Ishikawa (cell line): ENCODE data around the gene RPS21.
A peak's percentile ranks its signal among the peaks of the same experiment; 100 is the strongest.

Source experiments
- CEBPB ChIP-seq: IDR thresholded peaks from 2 replicates; pipeline ENCODE4 v1.6.1; 2012
- EGR1 ChIP-seq: IDR thresholded peaks from 2 replicates; pipeline ENCODE4 v1.6.1; 2012
- FOXM1 ChIP-seq: IDR thresholded peaks from 2 replicates; pipeline ENCODE4 v1.6.1; 2012; ENCODE audit warnings: low read depth, borderline replicate concordance
- TAF1 ChIP-seq: IDR thresholded peaks from 2 replicates; pipeline ENCODE4 v1.6.1; 2012; ENCODE audit warnings: low read depth, mild to moderate bottlenecking
- TCF12 ChIP-seq: IDR thresholded peaks from 2 replicates; pipeline ENCODE4 v1.6.1; 2012; ENCODE audit warnings: low read depth
- TEAD4 ChIP-seq: IDR thresholded peaks from 2 replicates; pipeline ENCODE4 v1.6.1; 2012
- YY1 ChIP-seq: IDR thresholded peaks from 2 replicates; pipeline ENCODE4 v1.6.1; 2012; ENCODE audit warnings: low read depth
- TF ChIP-seq, protein P1 (sequence below): IDR thresholded peaks from 2 replicates; pipeline ENCODE4 v1.6.1; 2012
- TF ChIP-seq, protein P2 (sequence below): IDR thresholded peaks from 2 replicates; pipeline ENCODE4 v1.6.1; 2012

DNA sequence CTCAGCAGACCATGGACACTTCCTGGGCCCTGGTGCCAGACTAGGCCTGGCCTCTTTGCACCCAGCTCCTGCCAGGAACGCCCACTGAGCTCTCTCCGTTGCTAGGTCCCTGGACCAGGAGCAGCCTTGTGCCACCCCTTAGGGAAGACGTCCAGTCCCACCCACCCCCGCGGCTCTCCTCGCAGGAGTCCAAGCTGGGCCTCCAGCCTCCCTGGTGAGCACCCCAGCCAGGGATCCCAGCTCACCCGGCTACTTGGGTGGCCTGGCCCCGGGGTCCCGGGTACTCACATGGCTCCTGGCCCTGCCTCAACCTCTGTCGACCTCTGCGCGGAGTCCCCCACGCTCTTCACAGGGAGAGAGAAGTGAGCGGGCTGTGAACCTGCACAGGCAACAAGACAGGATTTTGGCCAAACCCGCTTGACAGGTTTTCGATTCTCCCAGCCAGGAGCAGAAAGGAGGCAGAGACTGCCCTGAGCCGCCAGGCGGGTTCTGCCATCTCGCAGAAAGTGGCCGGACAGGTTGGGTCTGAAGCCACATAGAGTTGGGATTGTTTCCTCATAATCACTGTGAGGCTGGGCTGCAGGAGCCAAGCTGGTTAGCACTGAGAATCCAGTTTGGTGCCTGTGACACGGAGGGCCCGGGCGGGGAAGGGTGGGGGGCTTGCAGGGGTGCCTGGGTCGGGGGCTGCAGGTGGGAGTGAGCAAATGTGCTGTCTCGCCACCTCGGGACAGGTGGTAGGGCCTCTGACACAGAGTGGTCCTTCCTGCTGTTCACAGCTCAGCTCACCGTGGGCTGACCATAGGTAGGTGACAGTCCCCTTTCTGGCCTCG is 40.5 kb downstream of the RPS21 start, which contains the start of gene RBBP8NL:
- TF ChIP-seq TCF12 = peak; percentile 96
- peak; percentile 26; the same call in 1 of the 2 replicates for TF ChIP-seq EGR1
- TF ChIP-seq, protein P1, sequence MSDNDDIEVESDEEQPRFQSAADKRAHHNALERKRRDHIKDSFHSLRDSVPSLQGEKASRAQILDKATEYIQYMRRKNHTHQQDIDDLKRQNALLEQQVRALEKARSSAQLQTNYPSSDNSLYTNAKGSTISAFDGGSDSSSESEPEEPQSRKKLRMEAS = peak; percentile 90
- peak; percentile 89 for TF ChIP-seq YY1
- TF ChIP-seq, protein P2, sequence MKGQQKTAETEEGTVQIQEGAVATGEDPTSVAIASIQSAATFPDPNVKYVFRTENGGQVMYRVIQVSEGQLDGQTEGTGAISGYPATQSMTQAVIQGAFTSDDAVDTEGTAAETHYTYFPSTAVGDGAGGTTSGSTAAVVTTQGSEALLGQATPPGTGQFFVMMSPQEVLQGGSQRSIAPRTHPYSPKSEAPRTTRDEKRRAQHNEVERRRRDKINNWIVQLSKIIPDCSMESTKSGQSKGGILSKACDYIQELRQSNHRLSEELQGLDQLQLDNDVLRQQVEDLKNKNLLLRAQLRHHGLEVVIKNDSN = peak; percentile 62; the same call in 1 of the 2 replicates
- TF ChIP-seq TAF1 = peak; percentile 51
- peak; percentile 85 for TF ChIP-seq CEBPB
- peak; percentile 77; the same call in 1 of the 2 replicates for TF ChIP-seq FOXM1
- peak; percentile 91 for TF ChIP-seq TEAD4
